Naive thymus-derived CD4-positive, alpha-beta T cell (primary cell): Measurements from ENCODE around the gene PCMT1. TPM values are rescaled to one million over a fixed set of nuclear protein-coding genes. Genes with fewer than 3 reads are reported as not detected.

Experiments
- ATAC-seq: fragments of 150-1000 bp; cut with Tn5 transposase; 2 replicates; pipeline ENCODE4 v1.10.0; 2021; ENCODE audit warnings: mild to moderate bottlenecking, moderate library complexity
- CTCF ChIA-PET: fragments of 350-600 bp; sonication (Branson Sonifier 250); formaldehyde crosslinking; loops from one replicate; lab custom pipeline; 2021; ENCODE audit warnings: antibody characterized with exemption; lab: Charles Lee
- POLR2A ChIA-PET: fragments of 350-600 bp; sonication (Branson Sonifier 250); formaldehyde crosslinking; loops from one replicate; lab custom pipeline; 2021; ENCODE audit warnings: antibody characterized with exemption, inconsistent platforms; lab: Charles Lee
- DNase-seq, 9 donors: peaks; one replicate each; pipeline versions ENCODE4 v3.0.0 to v3.0.0-alpha.2; 2020 to 2022; ENCODE audit warnings: mixed read lengths in 1 of 9
- H3K27ac ChIP-seq: one replicate; pipeline ENCODE4 v1.7.0; 2013; ENCODE audit warnings: mild to moderate bottlenecking, low read depth, low read length, moderate library complexity
- H3K27me3 ChIP-seq, 2 donors: one replicate each; pipeline ENCODE4 v1.7.0; 2013; ENCODE audit warnings: low read length in 2 of 2, mild to moderate bottlenecking in 2 of 2, moderate library complexity in 2 of 2; ENCODE audit not compliant: control insufficient read depth in 2 of 2, insufficient read depth in 2 of 2
- H3K36me3 ChIP-seq, 3 experiments: 1 replicate in 2 of 3; 2 replicates in 1 of 3; pipeline ENCODE4 v1.7.0; 2013; ENCODE audit warnings: low read length in 3 of 3, mild to moderate bottlenecking in 3 of 3, moderate library complexity in 1 of 3; ENCODE audit not compliant: insufficient read depth in 3 of 3, control insufficient read depth in 2 of 3
- H3K4me1 ChIP-seq, 2 donors: one replicate each; pipeline ENCODE4 v1.7.0; 2013; ENCODE audit warnings: low read length in 2 of 2, mild to moderate bottlenecking in 2 of 2, moderate library complexity in 1 of 2; ENCODE audit not compliant: control insufficient read depth in 2 of 2, insufficient read depth in 2 of 2
- H3K4me3 ChIP-seq: 2 replicates; pipeline ENCODE4 v1.7.0; 2013; ENCODE audit warnings: mild to moderate bottlenecking, low read length
- H3K9me3 ChIP-seq, 3 experiments: 1 replicate in 2 of 3; 2 replicates in 1 of 3; pipeline ENCODE4 v1.7.0; 2013; ENCODE audit warnings: low read length in 3 of 3; ENCODE audit not compliant: control insufficient read depth in 2 of 3
- H3K27ac Mint-ChIP-seq, 9 donors: one replicate each; pipeline ENCODE4 v1.8.0; 2020 to 2022; ENCODE audit warnings: mixed read lengths in 9 of 9, mild to moderate bottlenecking in 8 of 9, moderate library complexity in 5 of 9, inconsistent platforms in 2 of 9
- H3K27me3 Mint-ChIP-seq, 5 donors: one replicate each; pipeline ENCODE4 v1.8.0; 2021 to 2022; ENCODE audit warnings: mixed read lengths in 5 of 5, mild to moderate bottlenecking in 1 of 5
- H3K36me3 Mint-ChIP-seq, 5 donors: one replicate each; pipeline ENCODE4 v1.8.0; 2020 to 2022; ENCODE audit warnings: mixed read lengths in 5 of 5, mild to moderate bottlenecking in 3 of 5, inconsistent platforms in 1 of 5
- H3K4me1 Mint-ChIP-seq, 7 donors: one replicate each; pipeline ENCODE4 v1.8.0; 2020 to 2022; ENCODE audit warnings: mixed read lengths in 7 of 7, mild to moderate bottlenecking in 3 of 7, inconsistent platforms in 1 of 7
- H3K4me3 Mint-ChIP-seq, 10 donors: one replicate each; pipeline ENCODE4 v1.8.0; 2020 to 2022; ENCODE audit warnings: mild to moderate bottlenecking in 10 of 10, mixed read lengths in 10 of 10, moderate library complexity in 6 of 10, inconsistent platforms in 2 of 10
- H3K9me3 Mint-ChIP-seq, 11 donors: one replicate each; pipeline ENCODE4 v1.8.0; 2020 to 2022; ENCODE audit warnings: mixed read lengths in 11 of 11, mild to moderate bottlenecking in 4 of 11, inconsistent platforms in 1 of 11, moderate library complexity in 1 of 11
- intact Hi-C, 2 donors: fragments of 100-400 bp; cut with micrococcal nuclease; formaldehyde crosslinking; loops; one replicate each; pipeline ENCODE4 v1.15.1; 2023
- polyA plus RNA-seq, 2 donors: library from polyadenylated mRNA; unstranded; fragments of 300-500 nt; fragmentation: Illumina TruSeq; gene quantifications; one replicate each; pipeline ENCODE4 v1.2.3, GENCODE V29; 2021
- total RNA-seq, 6 experiments: library from RNA in 5 of 6; stranded (reverse) in 5 of 6; gene quantifications; 1 replicate in 5 of 6; 2 replicates in 1 of 6; pipeline ENCODE4 v1.2.3 and lab custom pipeline; 2021 to 2026

Gene PCMT1
- total and polyA plus RNA-seq, 7 experiments from 2014 or later, result 26.6 to 135 (median 51.9) TPM

- intact Hi-C loops, result loop anchor here in 1 of 2 donors (5.0 kb wide), 1 partner anchor 986 kb away; no protein-coding TSS in a partner anchor
- Mint-ChIP-seq H3K9me3 (no peaks in the 10 kb centered on the region), H3K36me3 (peaks cover 0 to 6% (median 0%) of the 10 kb centered on the region in 5 donors), H3K27me3 (peaks cover 0 to 4% (median 0%) of the 10 kb centered on the region in 5 donors), H3K4me1 (peaks cover 0 to 5% (median 4%) of the 10 kb centered on the region in 7 donors), H3K27ac (no peak overlapping the region), H3K4me3 (no peak overlapping the region)
- Histone ChIP-seq H3K27me3 (no peaks in the 10 kb centered on the region), H3K4me3 (no peak overlapping the region), H3K27ac (no peak overlapping the region), H3K36me3 (no peaks in the 10 kb centered on the region), H3K9me3 (no peaks in the 10 kb centered on the region), H3K4me1 (no peaks in the 10 kb centered on the region)
- DNase-seq, result no peak
- no peak for ATAC-seq
- ChIA-PET CTCF (interaction anchor here (1.1 kb wide), 1 partner anchor 14 kb away, joined by 3 read pairs; no protein-coding TSS in a partner anchor), POLR2A (no interaction called here)
These were observed 81.3 kb downstream of the PCMT1 start for GRCh38 chr6:149830731-149831307.

GRCh38 chr6:149831308-149831820 is 81.8 kb downstream of the PCMT1 start:
- Mint-ChIP-seq H3K4me1 (peaks cover 0 to 5% (median 4%) of the 10 kb centered on the region in 7 donors), H3K9me3 (no peaks in the 10 kb centered on the region), H3K27me3 (peaks cover 0 to 10% (median 0%) of the 10 kb centered on the region in 5 donors), H3K4me3 (no peak overlapping the region), H3K27ac (no peak overlapping the region), H3K36me3 (peaks cover 0 to 4% (median 0%) of the 10 kb centered on the region in 5 donors)
- H3K27me3 ChIP-seq, result no peaks in the 10 kb centered on the region
- H3K9me3 ChIP-seq, result no peaks in the 10 kb centered on the region
- no peak for ATAC-seq
- intact Hi-C loops, result loop anchor here in 1 of 2 donors (5.0 kb wide), 1 partner anchor 986 kb away; no protein-coding TSS in a partner anchor
- no peak overlapping the region for H3K27ac ChIP-seq
- DNase-seq, result no peak
- H3K4me1 ChIP-seq, result no peaks in the 10 kb centered on the region
- no peak overlapping the region for H3K4me3 ChIP-seq
- POLR2A ChIA-PET, result no interaction called here
- H3K36me3 ChIP-seq, result no peaks in the 10 kb centered on the region
- CTCF ChIA-PET, result interaction anchor here (1.1 to 2.0 kb wide), 2 partner anchors 13 to 35 kb away, joined by 3 to 8 read pairs; no protein-coding TSS in a partner anchor

GRCh38 chr6:149833651-149834050 is 84.1 kb downstream of the PCMT1 start:
- Mint-ChIP-seq H3K27ac (no peak overlapping the region), H3K4me3 (no peak overlapping the region), H3K36me3 (peaks cover 0 to 4% (median 0%) of the 10 kb centered on the region in 5 donors), H3K27me3 (peaks cover 0 to 14% (median 0%) of the 10 kb centered on the region in 5 donors), H3K9me3 (no peaks in the 10 kb centered on the region), H3K4me1 (peaks cover 0 to 5% (median 4%) of the 10 kb centered on the region in 7 donors)
- Histone ChIP-seq H3K4me1 (no peaks in the 10 kb centered on the region), H3K4me3 (no peak overlapping the region), H3K36me3 (no peaks in the 10 kb centered on the region), H3K27ac (no peak overlapping the region), H3K27me3 (no peaks in the 10 kb centered on the region), H3K9me3 (no peaks in the 10 kb centered on the region)
- POLR2A ChIA-PET, result no interaction called here
- DNase-seq (no peak), ATAC-seq (no peak)
- intact Hi-C loops, result loop anchor here (1.0 to 5.0 kb wide), 6 partner anchors 32 to 984 kb away; partner anchors contain the start of gene PPIL4 (in 1 of the 2)
- CTCF ChIA-PET, result interaction anchor here (0.6 to 1.9 kb wide), 3 partner anchors 31 to 91 kb away, joined by 3 to 5 read pairs (median 5); no protein-coding TSS in a partner anchor

- CTCF ChIA-PET, result interaction anchor here (0.6 to 1.9 kb wide), 6 partner anchors 18 to 182 kb away, joined by 3 to 7 read pairs (median 4); no protein-coding TSS in a partner anchor
These were observed 85.3 kb downstream of the PCMT1 start for GRCh38 chr6:149834513-149835481.

GRCh38 chr6:149840345-149841075 is 91.0 kb downstream of the PCMT1 start:
- Mint-ChIP-seq H3K27ac (no peak overlapping the region), H3K36me3 (peaks cover 0 to 4% (median 0%) of the 10 kb centered on the region in 5 donors), H3K4me3 (no peak overlapping the region), H3K9me3 (no peaks in the 10 kb centered on the region), H3K4me1 (no peaks in the 10 kb centered on the region), H3K27me3 (peaks cover 0 to 25% (median 4%) of the 10 kb centered on the region in 5 donors)
- Histone ChIP-seq H3K36me3 (no peaks in the 10 kb centered on the region), H3K4me1 (no peaks in the 10 kb centered on the region), H3K4me3 (no peak overlapping the region), H3K9me3 (no peaks in the 10 kb centered on the region), H3K27ac (no peak overlapping the region), H3K27me3 (peaks cover 0 to 3% of the 10 kb centered on the region in 2 donors)
- ChIA-PET CTCF (interaction anchor here (2.3 kb wide), 1 partner anchor 25 kb away, joined by 11 read pairs; no protein-coding TSS in a partner anchor), POLR2A (no interaction called here)
- ATAC-seq (no peak), DNase-seq (peak in 4 of 9 donors; percentile 7 to 47 (median 10))
- intact Hi-C loops, result loop anchor here (1.0 kb wide), 2 partner anchors 25 to 86 kb away; no protein-coding TSS in a partner anchor

More at GRCh38 chr6:149834513-149835481, 85.3 kb downstream of the PCMT1 start:
- peak; percentile 50 to 85 (median 75) for DNase-seq
- Mint-ChIP-seq H3K36me3 (peaks cover 0 to 4% (median 0%) of the 10 kb centered on the region in 5 donors), H3K27me3 (peaks cover 0 to 19% (median 4%) of the 10 kb centered on the region in 5 donors), H3K9me3 (no peaks in the 10 kb centered on the region), H3K27ac (no peak overlapping the region), H3K4me1 (peaks cover 0 to 5% (median 4%) of the 10 kb centered on the region in 7 donors), H3K4me3 (no peak overlapping the region)
- Histone ChIP-seq H3K27ac (no peak overlapping the region), H3K27me3 (no peaks in the 10 kb centered on the region), H3K4me1 (no peaks in the 10 kb centered on the region), H3K9me3 (no peaks in the 10 kb centered on the region), H3K4me3 (no peak overlapping the region), H3K36me3 (no peaks in the 10 kb centered on the region)
- intact Hi-C loops, result loop anchor here (1.0 to 5.0 kb wide), 6 partner anchors 31 to 983 kb away; partner anchors contain the start of gene PPIL4 (in 1 of the 2)
- peak; percentile 92 for ATAC-seq
- POLR2A ChIA-PET, result no interaction called here
